SKM-1 treated with dmso at 0.1 percent for 144 hours (cell line): Measurements from ENCODE around the gene TRIM74.
"Not testable (repeated sequence)": the region's sequence is repeated elsewhere in the genome, so short reads cannot be mapped to it uniquely, and the experiment has no call there.

Experiments
- DNase-seq: peaks from one replicate; lab custom pipeline; 2025; ENCODE audit not compliant: unreplicated experiment; lab: John Stamatoyannopoulos, UW

TRIM74 gene

DNA sequence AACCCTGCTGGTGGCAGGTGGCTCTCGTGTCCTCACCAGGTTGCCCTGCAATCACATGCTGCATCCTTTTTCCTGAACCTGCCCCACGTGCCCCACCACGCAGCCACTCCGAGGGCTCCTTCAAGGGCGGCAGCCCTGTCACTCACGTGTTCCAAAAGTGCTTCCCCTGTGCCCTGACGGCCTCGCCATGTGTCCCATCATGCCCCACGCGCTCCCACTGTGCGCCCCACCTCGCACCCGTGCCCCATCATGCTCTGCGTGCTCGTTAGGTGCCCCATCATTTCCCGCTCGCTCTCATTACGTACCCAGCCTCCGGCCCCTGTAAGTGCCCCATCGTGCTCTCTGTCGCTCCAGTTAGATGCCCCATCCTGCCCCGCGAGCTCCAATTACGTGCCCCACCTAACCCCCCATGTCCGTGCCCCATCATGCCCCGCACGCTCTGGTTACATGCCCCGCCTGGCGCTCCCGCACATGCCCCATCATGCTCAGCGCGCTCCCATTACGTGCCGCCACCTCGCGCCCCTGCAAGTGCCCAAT, at the start of gene TRIM74:
Gene TRIM74 (minus strand): TSS at position 487 of the 537 bp plus-strand sequence. CDS start 3,309 bp downstream, outside the sequence.
- not testable (repeated sequence) for DNase-seq

DNA sequence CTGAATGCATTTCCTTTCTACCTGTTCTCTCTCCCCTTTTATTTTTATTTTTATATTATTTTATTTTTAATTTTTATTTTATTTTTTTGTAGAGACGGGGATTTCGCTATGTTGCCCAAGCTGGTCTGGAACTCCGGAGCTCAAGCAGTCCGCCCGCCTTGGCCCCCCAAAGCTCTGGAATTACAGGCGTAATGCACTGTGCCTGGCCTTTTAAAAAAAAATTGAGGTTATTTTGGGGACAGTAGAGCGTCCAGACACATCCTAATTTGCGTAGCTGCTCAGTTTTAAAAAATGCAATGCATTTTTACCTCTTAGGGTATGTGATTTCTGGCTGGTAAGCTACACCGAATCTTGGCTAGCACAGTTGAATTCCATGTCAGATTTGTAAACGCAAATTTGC, 37.2 kb upstream of the TRIM74 start:
- DNase-seq, result not testable (repeated sequence)

DNA sequence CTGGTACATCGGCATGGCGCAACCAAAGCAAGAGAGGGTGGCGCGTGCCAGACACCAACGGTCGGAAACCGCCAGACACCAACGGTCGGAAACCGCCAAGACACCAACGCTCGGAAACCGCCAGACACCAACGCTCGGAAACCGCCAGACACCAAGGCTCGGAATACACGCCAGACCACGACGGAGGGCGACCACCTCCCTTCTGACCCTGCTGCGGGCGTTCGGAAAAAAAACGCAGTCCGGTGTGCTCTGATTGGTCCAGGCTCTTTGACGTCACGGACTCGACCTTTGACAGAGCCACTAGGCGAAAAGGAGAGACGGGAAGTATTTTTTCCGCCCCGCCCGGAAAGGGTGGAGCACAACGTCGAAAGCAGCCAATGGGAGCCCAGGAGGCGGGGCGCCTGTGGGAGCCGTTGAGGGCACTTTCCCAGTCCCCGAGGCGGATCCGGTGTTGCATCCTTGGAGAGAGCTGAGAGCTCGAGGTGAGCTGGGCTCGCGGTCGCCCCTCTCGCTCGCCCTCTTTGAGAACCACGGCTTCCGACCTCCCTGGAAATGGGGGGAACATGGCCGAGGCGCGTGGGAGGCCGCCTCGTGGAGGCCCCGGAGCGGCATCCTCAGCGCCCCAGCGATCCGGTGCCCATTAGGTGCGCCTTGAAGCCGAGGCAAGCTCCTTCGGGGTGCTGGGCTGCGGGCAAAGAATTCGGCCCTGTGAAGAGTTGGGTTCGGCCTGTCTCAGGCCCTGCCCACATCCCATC, 36.6 kb upstream of the TRIM74 start:
- DNase-seq, result not testable (repeated sequence)

DNA sequence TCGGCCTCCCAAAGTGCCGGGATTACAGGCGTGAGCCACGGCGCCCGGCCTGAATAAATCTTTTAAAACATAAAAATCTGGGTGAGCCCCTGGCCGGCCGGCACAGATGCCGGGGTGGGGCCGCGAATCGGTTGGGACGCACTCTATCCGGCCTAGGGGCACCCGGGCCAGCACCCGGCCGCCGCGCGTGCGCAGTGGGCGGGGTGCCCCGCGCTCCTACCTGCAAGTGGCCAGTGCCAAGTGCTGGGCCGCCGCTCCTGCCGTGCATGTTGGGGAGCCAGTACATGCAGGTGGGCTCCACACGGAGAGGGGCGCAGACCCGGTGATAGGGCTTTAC, 36.1 kb upstream of the TRIM74 start:
- DNase-seq, result not testable (repeated sequence)

DNA sequence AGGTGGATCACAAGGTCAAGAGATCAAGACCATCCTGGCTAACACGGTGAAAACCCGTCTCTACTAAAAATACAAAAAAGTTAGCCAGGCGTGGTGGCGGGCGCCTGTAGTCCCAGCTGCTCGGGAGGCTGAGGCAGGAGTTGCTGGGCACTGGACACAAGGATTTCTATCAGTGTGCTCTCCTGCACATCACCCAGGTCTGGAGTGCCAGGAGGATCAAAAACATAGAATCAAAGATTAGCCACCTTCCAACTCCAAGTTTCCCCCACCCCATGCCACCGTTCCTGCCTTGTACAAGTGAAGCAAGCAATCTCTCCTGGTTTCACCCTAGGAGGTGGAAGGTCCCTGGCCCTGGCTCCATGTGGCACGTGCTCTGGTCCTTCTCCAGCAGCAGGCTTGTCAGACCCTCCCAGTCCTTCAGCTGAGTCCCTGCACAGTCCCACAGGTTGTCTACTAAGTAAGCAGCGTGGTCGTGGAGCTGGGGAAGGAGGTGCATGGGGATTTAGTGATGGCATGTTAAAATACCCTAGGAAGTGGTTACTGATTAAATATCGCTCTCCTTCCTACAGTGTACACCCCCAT, 28.7 kb upstream of the TRIM74 start:
- DNase-seq, result not testable (repeated sequence)

DNA sequence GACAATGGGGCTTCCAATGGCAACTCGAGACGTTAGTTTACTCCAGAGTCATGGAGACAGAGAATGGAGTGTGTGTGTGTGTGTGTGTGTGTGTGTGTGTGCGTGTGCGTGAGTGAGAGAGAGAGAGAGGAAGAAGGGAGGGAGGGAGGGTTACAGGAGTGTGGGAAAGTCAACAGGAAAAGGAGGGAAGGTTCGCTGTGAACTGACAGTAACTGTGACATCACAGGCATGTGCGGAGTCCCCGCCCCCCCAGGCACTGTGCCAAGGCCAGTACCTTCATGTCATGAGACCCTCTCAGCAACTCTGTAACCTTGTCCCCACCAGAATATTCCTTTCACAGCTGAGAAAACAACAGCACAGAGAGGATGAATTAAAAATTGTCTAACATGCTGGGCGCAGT, 28.2 kb upstream of the TRIM74 start:
- not testable (repeated sequence) for DNase-seq

DNA sequence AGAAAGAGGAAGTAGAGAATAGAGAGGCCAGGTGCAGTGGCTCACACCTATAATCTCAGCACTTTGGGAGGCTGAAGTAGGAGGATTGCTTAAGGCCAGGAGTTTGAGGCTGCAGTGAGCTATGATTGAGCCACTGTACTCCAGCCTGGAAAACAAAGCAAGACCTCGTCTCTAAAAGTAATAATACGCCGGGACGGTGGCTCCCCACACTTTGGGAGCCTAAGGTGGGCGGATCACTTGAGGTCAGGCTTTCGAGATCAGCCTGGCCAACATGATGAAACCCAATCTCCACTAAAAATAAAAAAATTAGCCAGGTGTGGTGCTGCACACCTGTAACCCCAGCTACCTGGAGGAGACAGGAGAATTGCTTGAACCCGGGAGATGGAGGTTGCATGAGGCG, 26.2 kb upstream of the TRIM74 start:
- not testable (repeated sequence) for DNase-seq

DNA sequence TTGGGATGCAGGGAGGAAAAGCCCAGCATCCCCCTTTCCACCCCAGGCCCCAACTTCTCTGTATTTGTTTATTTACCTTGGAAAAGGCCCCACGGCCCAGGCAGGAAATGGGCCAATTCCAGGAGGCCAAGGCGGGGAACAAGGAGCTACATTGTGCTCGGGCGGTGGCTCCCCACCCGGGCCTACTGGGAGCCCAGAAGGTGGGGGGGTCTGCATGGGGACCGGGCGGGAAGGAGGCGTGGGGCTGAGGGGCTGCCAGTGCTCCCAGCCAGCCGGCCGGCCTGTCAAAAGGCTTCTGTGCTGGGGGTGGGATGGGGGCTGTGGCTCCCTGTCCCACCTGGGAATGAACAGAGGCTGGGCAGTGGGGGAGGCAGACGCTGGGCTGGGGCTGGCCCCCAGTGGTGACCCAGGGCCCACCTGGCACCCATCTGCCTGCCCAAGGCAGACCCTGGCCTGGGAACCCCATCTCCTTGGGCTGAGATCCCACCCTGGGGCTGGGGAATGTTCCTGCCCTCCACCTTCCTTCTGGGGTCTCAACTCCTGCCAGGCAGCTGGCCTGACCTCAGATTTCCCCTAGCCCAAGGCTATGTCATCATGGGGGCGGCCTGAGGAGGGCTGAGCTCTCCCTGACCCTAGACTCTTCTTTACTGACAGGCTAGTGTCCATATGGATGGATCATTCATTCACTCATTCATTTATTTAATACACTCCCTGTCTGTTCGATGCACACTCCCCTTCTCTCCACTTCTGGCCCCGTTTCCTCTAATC, 21.1 kb upstream of the TRIM74 start:
- DNase-seq, result not testable (repeated sequence)

DNA sequence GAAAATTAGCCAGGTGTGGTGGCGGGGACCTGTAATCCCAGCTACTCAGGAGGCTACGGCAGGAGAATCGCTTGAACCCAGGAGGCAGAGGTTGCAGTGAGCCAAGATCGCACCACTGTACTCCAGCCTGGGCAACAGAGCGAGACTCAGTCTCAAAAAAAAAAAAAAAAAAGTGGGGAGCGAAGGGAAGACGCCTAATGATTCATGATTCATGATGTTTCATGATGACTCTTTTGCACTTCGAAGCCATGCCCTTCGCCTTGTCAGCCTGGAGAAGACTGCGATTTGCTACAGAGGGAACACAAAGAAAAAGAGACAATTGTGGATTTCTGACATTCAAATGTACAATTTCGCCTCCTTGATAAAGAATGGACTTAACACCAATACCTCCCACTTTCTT, 12.8 kb upstream of the TRIM74 start:
- DNase-seq, result not testable (repeated sequence)

DNA sequence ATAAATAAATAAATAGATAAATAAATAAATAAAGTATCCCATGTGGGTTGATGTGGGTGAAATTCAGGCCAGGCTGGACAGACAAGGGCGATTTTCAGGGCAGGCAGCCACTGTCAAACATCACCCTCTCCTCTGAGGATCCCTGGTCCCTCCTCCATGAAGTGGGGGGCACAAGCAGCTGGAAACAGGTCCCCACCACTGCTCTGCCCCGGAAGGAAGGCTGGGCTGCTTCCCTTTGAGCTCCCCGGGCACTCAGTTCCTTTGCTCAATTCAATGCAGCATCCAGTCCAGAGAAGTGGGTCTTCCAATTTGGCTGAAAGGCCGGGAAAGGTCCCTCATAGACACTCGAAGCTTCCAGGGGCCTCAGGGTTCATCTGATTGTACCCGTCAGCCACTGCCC, 11.1 kb upstream of the TRIM74 start:
- DNase-seq, result not testable (repeated sequence)

DNA sequence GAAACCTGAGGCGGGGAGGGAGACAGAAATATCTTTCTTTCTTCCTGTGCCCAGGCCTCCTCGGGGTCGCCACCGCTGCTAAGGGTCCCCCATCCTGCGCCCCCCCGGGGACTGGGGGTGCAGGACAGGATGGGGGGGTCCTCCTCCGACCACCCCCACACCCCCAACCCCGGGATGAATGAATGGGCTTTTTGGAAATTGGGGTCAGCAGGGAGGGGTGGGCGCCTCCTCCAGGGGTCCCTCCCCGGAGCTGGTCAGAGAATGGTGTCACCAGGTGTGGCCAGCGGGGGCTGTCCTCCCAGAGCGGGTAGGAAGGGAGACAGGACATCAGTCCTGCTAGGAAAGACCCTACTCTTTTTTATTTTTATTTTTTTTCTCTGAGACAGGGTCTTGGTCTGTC, 7.2 kb upstream of the TRIM74 start:
- not testable (repeated sequence) for DNase-seq

DNA sequence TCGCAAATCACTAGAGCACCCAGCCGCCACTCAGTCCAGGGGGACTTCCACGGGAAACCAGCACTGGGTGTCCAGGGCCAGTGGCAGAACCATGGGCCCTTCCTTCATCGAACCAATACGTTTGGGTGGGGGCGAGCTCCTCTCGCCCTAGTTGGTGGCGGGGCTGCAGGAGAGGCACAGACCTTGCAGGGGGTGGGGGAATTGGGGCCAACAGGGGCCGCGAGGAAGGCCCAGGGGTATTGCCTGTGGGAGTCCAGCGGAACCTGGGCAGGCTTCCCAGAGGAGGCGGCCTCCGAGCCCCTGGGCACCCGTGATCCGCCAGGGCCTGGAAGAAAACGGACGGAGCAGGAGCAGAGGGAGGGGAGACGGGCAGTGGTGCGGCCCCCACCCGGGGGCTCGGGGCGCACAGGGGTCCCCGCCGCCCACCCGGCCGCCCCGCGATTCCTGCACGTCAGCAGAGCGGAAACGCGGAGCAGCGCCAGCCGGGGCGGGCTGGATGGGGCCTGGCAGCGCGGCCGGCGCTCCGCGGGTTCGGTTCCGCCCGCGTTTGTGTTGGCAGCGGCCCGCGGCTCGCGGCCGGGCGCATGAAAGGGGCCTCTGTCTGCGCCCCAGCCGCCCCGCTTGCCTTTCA, 6.5 kb upstream of the TRIM74 start:
- not testable (repeated sequence) for DNase-seq

DNA sequence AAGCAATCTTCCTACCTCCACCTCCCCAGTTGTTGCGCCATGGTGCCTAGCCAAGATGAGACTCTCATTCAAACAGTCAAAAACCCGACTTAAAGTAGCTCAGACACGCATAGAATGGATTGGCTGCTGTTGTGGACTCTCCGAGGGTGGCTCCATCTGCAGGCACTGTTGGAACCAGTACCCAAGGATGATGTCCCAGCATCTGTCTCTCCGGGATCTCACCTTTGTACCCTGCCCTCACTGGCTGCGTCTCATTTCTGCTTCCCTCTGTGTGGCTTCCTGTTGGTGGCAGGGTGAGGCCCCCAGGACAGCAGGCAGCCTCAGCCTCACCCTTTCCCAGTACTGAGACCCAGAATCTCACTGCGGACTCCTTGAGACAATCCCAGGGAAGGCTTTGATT, 5.5 kb upstream of the TRIM74 start:
- not testable (repeated sequence) for DNase-seq

DNA sequence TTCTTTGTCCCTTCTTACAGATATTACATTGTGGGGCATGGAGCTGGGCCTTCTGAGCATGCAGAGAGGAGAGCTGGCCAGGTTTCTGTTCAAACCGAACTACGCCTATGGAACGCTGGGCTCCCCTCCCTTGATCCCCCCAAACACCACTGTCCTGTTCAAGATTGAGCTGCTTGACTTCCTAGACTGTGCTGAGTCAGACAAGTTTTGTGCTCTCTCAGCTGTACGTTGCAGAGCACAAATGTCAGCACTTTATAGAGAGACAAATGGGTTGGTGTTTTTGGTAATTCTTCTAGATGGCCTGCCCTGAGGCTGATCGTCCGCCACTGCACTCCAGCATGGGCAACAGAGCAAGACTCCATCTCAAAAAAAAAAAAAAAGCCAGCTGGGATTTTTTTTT, 2.2 kb upstream of the TRIM74 start:
- not testable (repeated sequence) for DNase-seq

DNA sequence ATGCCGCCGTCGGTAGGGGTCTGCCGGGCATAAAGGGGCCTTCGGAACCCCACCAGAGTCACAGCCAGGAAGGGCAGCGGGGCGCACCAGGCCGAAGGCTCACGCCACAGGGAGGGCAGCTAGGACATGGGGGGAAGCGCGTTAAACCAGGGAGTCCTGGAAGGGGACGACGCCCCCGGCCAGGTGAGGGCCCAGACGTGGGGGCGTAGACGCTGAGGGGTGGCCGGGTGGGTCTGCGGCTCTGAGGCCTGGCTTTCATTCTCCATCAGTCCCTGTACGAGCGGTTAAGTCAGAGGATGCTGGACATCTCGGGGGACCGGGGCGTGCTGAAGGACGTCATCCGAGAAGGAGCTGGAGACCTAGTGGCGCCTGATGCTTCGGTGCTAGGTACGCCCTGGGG, 422 bp upstream of the TRIM74 start:
- DNase-seq, result not testable (repeated sequence)

DNA sequence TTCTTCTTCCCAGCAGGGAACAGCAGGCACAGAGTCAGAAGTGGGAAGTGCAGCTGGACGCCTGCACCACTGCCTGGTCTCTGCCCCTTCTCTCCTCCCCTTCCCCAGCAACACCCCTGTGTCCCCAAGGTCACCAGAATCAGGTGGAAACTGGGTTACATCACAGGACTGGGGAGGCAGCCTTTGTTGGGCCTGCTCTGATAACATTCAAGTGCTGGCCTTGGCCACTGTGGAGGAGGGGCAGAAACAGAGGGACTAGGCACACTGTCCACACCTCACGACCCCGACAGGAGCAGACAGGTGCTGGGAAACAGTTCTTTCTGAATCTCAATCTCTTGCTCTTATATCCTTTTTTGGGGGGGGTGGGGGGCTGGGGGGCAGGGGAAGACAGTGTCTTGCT, 2.4 kb downstream of the TRIM74 start:
- DNase-seq, result not testable (repeated sequence)

DNA sequence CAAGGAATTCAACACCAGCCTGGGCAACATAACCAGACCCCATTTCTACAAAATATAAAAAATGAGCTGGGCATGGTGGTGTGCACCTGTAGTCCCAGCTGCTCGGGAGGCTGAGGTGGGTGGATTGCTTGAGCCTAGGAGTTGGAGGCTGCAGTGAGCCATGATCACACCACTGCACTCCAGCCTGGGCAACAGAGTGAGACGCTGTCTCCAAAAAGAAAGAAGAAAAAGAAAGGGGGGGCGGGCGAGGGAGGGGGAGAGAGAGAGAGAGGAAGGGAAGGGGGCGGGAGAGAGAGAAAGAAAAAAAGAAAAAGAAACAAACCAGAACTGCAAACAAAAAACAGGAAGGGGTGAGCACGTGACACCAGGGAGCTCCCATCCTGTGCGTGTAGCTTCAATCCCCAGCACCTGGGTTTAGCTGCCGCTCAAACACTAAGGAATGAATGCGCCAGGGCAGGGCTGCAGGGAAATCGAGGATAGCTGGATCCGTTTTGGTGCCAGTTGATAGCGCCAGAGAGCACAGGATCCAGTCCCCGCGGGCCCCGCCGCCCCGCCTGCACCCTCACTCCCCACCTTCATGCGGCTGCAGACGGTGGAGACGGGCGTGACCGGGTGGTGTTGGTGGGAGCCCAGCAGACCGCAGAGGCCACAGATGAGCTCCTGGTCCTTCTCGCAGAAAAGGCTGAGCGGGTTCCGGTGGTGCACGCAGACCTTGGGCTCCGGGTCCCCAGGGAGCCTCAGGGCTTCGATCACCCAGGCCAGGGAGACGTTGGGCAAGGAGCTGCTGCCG, 3.9 kb downstream of the TRIM74 start:
- not testable (repeated sequence) for DNase-seq

DNA sequence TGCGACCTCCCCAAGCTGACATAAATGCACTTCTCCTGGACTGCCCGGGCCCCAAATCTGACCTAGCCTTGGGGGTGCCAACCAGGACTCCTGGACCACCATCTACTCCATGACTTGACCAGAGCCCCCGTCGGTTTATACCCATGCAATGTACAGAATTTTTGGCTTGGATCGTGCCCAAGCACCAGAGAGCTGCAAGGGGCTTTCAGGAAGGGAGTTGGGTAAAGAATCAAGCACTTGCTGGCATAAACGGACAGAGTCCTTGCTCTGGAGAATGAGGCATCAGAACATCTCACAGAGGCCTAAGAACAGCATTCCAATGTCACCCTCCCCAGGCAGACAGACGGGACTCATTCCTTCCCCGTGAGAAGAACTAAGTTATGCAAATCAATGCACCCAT, 6.2 kb downstream of the TRIM74 start:
- not testable (repeated sequence) for DNase-seq

DNA sequence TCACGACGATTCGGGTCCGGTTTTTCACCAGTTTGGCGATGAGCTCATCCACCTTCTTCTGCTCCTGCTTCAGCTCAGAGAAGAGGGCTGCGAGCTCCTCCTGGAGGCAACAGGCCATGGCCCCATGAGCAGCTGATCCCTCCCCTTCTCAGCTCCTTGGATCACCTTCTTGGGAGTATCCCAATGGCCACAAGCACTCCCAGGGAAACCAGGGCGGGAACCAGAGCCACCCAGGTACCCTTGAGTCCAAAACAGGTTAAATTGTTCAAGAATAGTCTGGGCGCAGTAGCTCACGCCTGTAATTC, 8.0 kb downstream of the TRIM74 start:
- not testable (repeated sequence) for DNase-seq

DNA sequence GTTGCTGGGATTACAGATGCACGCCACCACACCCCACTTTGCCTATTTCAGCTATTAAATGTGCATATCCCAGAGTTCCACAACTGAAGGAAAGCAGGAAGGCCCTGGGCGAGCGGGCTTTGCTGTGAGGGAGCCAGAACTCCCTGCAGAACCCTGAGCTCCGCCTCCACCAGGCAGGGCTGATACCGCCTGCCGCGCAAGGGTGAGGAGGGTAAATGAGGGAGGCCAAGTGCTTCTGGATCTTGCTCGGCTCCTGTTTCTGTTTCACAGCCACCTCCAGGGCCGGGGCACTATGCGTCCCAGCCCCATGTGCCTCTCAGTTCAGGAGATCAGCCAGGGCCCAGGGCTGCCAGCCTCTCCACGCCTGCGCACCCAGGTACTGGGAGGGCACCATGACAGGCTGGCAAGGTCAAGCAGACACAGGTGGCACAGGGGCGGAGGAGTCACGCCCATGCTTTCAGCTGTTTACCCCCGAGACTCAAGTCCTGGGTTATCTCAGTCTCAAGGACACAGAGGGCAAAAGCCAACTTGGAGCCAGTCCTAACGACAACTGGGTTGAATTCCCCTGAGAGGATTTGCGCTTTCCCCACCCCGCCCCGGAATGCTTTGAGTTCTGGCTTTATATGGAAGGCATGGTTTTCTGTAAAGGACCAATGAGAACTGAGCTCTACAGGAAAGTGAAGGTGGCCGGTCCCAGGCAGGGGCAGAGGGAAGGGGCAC, 8.5 kb downstream of the TRIM74 start:
- not testable (repeated sequence) for DNase-seq
